ENCODE results near the gene CHN2.

DNA sequence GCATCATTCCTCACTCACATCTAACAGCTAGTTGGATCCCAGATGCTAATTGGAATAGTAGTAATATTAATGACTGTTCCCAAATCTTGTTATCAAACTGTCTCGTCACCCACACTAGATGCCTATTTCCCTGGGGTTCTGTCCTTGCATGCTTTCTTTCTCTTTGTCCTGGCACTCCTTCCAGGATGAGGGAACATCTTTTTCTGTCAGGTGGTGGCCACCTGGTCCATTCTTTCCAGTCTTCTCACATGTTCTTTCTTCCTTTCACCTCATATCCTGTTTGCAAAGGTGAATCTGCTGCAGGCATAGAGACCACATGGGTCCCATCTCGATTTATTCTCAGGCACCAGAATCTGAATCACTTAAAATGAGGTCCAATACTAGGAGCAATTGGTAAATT is 126.0 kb downstream of the CHN2 start:
- TF ChIP-seq EP300 (IDR thresholded peaks at IDR 0.05; ENCODE audit: borderline replicate concordance in 1 of 2, low read depth in 1 of 2, low read length in 1 of 2) (no peak), REST (IDR thresholded peaks at IDR 0.05; ENCODE audit: low read depth, low read length) (no peak), YY1 (IDR thresholded peaks at IDR 0.05; ENCODE audit: low read depth) (no peak), GABPA (IDR thresholded peaks at IDR 0.05; ENCODE audit: low read depth) (no peak), EZH2phosphoT487 (IDR thresholded peaks at IDR 0.05; ENCODE audit: borderline replicate concordance, low read depth) (no peak), SMC3 (IDR thresholded peaks at IDR 0.05; ENCODE audit: low read depth, low read length) (no peak), POLR2AphosphoS5 (IDR thresholded peaks at IDR 0.05; ENCODE audit: low read depth, low read length) (no peak), FOXJ3 (CRISPR knock-in tag; IDR thresholded peaks at IDR 0.05) (no peak), RFX5 (IDR thresholded peaks at IDR 0.05; ENCODE audit: low read length) (no peak), NFIC (IDR thresholded peaks at IDR 0.05; ENCODE audit: borderline replicate concordance) (no peak), MXI1 (IDR thresholded peaks at IDR 0.05; ENCODE audit: low read depth, low read length) (no peak)
- TF ChIP-seq, protein P1, sequence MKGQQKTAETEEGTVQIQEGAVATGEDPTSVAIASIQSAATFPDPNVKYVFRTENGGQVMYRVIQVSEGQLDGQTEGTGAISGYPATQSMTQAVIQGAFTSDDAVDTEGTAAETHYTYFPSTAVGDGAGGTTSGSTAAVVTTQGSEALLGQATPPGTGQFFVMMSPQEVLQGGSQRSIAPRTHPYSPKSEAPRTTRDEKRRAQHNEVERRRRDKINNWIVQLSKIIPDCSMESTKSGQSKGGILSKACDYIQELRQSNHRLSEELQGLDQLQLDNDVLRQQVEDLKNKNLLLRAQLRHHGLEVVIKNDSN (IDR thresholded peaks at IDR 0.05; ENCODE audit: borderline replicate concordance, low read depth): no peak
- TF ChIP-seq, protein P2, sequence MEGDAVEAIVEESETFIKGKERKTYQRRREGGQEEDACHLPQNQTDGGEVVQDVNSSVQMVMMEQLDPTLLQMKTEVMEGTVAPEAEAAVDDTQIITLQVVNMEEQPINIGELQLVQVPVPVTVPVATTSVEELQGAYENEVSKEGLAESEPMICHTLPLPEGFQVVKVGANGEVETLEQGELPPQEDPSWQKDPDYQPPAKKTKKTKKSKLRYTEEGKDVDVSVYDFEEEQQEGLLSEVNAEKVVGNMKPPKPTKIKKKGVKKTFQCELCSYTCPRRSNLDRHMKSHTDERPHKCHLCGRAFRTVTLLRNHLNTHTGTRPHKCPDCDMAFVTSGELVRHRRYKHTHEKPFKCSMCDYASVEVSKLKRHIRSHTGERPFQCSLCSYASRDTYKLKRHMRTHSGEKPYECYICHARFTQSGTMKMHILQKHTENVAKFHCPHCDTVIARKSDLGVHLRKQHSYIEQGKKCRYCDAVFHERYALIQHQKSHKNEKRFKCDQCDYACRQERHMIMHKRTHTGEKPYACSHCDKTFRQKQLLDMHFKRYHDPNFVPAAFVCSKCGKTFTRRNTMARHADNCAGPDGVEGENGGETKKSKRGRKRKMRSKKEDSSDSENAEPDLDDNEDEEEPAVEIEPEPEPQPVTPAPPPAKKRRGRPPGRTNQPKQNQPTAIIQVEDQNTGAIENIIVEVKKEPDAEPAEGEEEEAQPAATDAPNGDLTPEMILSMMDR (IDR thresholded peaks at IDR 0.05): no peak
